GM10248 (cell line): ENCODE measurements around the gene PPP1CC.
"Not testable (repeated sequence)": the region's sequence is repeated elsewhere in the genome, so short reads cannot be mapped to it uniquely, and the experiment has no call there.

Experiments used
- CTCF ChIA-PET: fragments of 300-600 bp; sonication (Branson Sonifier 250); formaldehyde crosslinking; extraction: SDS; loops from one replicate; lab custom pipeline; 2021; ENCODE audit warnings: antibody characterized with exemption; lab: Yijun Ruan, JAX
- POLR2A ChIA-PET: fragments of 350-650 bp; sonication (Branson Sonifier 250); formaldehyde crosslinking; extraction: SDS; loops from one replicate; lab custom pipeline; 2020; ENCODE audit warnings: antibody characterized with exemption; lab: Yijun Ruan, JAX
- DNase-seq: peaks from one replicate; pipeline ENCODE4 v3.0.0; 2012; ENCODE audit errors: extremely low spot score
- TF ChIP-seq, protein P1 (sequence below): IDR thresholded peaks from 2 replicates; pipeline ENCODE4 v1.5.1; 2012; ENCODE audit warnings: mild to moderate bottlenecking, low read depth; ENCODE audit errors: extremely low read depth, missing control alignments, control extremely low read depth

Gene PPP1CC

DNA sequence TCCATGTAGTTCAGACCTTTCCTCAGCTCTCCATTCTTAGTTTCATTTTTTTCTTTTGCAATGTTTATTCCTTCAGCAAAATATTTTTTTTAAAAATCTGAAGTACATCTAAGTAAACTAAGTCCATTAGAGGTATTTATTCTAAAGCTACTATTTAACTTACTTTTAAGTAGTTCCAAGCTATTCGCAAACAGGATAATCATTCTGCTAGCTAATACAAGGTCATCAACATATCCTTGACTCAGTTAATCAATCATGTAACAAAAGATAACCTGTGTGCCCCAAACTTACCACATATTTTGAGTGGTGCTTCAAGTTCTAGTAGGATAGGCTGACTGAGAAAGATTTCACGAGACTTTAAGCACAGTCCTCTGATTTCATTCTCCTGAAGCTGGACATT, 11.2 kb downstream of the PPP1CC start:
- CTCF ChIA-PET = interaction anchor here (0.8 to 1.1 kb wide), 3 partner anchors 8 to 81 kb away, joined by 3 read pairs; no protein-coding TSS in a partner anchor
- DNase-seq = no peak
- POLR2A ChIA-PET = no interaction called here
- TF ChIP-seq, protein P1, sequence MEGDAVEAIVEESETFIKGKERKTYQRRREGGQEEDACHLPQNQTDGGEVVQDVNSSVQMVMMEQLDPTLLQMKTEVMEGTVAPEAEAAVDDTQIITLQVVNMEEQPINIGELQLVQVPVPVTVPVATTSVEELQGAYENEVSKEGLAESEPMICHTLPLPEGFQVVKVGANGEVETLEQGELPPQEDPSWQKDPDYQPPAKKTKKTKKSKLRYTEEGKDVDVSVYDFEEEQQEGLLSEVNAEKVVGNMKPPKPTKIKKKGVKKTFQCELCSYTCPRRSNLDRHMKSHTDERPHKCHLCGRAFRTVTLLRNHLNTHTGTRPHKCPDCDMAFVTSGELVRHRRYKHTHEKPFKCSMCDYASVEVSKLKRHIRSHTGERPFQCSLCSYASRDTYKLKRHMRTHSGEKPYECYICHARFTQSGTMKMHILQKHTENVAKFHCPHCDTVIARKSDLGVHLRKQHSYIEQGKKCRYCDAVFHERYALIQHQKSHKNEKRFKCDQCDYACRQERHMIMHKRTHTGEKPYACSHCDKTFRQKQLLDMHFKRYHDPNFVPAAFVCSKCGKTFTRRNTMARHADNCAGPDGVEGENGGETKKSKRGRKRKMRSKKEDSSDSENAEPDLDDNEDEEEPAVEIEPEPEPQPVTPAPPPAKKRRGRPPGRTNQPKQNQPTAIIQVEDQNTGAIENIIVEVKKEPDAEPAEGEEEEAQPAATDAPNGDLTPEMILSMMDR = no peak

DNA sequence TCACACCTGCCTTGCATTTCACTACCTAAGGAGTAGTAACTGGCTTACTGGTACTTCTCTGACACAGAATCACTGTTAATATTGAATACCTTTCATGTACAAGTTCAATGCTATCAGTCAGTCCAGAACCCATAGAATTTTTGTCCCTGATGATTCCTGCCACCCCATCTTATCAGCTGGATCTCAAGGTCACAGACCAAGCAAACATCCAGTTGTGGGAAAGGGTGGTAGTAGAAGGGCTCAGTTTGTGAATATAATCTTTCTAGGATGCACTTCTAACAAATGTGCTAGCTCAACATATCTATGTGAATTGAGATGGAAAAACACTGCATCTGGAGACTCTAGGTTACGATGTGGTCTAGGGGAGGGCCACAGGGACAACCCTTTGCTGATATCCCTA, 14.1 kb downstream of the PPP1CC start:
- TF ChIP-seq, protein P1 = no peak
- ChIA-PET POLR2A (no interaction called here), CTCF (interaction anchor here (0.9 to 1.1 kb wide), 2 partner anchors 13 to 31 kb away, joined by 3 read pairs; no protein-coding TSS in a partner anchor)
- no peak for DNase-seq

DNA sequence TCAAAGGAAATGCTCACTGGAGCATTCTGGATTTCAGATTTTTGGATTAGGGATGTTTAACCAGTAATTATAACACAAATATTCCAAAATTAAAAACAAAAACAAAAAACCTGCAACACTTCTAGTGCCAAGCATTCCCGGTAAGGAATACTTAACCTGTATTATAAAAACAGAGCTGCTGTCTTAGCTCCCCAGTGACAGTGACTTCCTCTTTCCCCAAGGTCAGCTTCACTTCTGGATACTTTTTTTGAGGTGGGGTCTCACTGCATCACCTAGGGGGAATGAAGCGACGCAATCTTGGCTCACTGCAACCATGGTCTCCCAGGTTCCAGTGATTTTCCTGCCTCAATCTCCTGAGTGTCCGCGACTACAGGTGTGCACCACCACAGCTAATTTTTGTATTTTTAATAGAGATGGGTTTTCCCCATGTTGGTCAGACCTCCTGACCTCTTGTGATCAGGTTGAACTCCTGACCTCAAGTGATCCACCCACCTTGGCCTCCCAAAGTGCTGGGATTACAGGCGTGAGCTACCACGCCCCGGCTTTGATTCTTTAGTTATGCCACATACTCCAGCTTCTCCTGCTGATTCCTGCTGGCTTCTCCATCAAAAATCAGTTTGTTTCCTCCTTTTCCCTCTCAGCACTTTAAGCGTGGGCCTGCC, 15.9 kb downstream of the PPP1CC start:
- ChIA-PET CTCF (interaction anchor here (0.9 to 1.7 kb wide), 2 partner anchors 10 to 125 kb away, joined by 3 to 6 read pairs; no protein-coding TSS in a partner anchor), POLR2A (interaction anchor here (0.5 to 0.6 kb wide), 2 partner anchors 93 to 244 kb away, joined by 3 to 4 read pairs; no protein-coding TSS in a partner anchor)
- TF ChIP-seq, protein P1 = no peak
- no peak for DNase-seq

DNA sequence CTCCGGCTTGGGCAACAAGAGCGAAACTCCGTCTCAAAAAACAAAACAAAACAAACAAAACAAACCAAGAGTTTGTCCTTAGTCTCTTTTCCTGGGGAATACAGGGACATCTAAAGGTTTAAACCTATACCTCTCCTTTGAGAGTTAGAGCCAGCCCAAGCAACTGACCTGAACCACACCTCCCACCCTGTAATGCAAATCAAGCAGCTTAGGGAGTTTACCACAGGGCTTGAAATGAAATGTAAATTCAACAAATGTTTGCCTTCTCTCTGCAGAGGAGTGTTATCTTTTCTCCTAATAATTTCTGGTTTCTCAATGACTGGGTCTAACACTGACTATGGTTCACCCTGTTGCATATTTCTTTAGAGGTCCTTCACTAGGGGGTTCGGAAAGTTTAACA, 16.7 kb downstream of the PPP1CC start:
- no peak for DNase-seq
- CTCF ChIA-PET = interaction anchor here (1.7 kb wide), 1 partner anchor 11 kb away, joined by 6 read pairs; no protein-coding TSS in a partner anchor
- TF ChIP-seq, protein P1 = no peak
- POLR2A ChIA-PET = no interaction called here

DNA sequence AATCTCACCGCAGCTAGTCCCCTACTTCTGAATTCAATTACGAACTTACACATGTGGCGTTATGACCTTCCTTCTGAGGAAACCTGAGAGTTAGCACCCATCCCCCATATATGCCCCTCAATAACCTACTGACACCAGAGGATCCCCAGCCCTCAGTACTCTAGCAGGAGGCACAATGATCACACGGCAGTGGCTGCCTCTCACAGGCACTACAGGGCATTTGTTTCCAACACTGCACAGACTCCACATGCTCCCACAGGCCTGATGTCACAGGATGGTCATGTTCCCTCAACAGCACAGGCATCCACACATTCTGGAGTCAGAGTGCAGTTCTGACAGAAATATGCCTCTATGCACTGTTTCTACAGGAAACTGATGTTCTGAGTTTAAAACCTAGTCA, 17.4 kb downstream of the PPP1CC start:
- no peak for DNase-seq
- ChIA-PET CTCF (no interaction called here), POLR2A (no interaction called here)
- TF ChIP-seq, protein P1 = no peak

DNA sequence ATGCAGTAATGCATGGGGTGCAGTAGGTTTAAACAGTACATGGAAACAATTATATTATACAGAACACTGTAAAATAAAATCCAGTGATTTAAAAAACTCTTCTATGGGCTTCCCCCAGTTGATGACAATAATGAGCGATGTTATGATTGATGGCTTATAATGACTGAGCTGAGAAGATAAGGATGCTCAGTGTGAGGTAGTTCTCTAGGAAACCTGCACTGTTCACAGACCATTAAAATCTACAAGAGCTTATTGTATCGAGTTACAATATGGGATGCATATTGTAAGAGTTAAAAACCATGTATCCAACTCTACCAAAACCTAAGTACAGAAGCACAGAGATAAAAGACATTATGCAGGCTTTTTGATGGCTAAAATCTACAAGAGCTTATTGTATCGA, 19.8 kb downstream of the PPP1CC start:
- CTCF ChIA-PET = interaction anchor here (1.2 kb wide), 2 partner anchors 8 to 12 kb away, joined by 3 to 4 read pairs; no protein-coding TSS in a partner anchor
- POLR2A ChIA-PET, DNase-seq: not testable (repeated sequence)

DNA sequence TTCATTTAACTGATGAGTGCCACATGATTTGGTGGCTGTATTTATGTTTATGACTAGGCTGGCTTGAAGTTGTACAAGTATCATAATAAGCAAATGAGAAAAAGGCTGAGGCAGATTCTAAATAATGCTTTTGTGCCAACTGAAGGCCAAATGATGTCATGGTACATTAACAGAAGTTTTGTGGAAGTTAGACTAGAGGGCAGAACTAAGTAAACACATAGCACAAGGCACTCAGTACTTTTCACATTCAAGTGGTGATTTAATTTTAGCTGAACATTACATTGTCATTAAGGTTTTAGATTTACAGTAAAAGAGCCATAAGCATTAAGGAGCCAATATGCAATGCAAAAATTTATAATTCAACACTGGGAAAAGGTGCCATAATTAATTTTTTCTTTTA, 21.1 kb downstream of the PPP1CC start:
- DNase-seq = no peak
- CTCF ChIA-PET = interaction anchor here (1.2 to 2.0 kb wide), 2 partner anchors 10 to 17 kb away, joined by 4 to 6 read pairs; no protein-coding TSS in a partner anchor
- TF ChIP-seq, protein P1 = no peak
- POLR2A ChIA-PET = no interaction called here
